Vagina (tissue), 2 donors: Measurements from ENCODE around the gene SLC25A26.

Source experiments
- CTCF ChIP-seq, 3 experiments: fragments of 450-650 bp in 2 of 3; fragments of 200-600 bp in 1 of 3; sonication (generic) in 1 of 3; IDR thresholded peaks; one replicate each; pipeline ENCODE4 v1.5.1; 2017 to 2019; ENCODE audit warnings: antibody characterized with exemption in 3 of 3, mild to moderate bottlenecking in 2 of 3, moderate library complexity in 2 of 3
- POLR2A ChIP-seq, 2 donors: fragments of 450-650 bp; IDR thresholded peaks; one replicate each; pipeline ENCODE4 v1.6.1; 2017; ENCODE audit warnings: antibody characterized with exemption in 2 of 2, mild to moderate bottlenecking in 2 of 2, moderate library complexity in 2 of 2
- POLR2AphosphoS5 ChIP-seq, 2 donors: sonication (generic); formaldehyde crosslinking; IDR thresholded peaks; one replicate each; pipeline ENCODE4 v1.9.0; 2017; ENCODE audit warnings: antibody characterized with exemption in 2 of 2, mild to moderate bottlenecking in 2 of 2, low read depth in 1 of 2; ENCODE audit not compliant: insufficient read depth in 1 of 2

GRCh38 chr3:66361356-66361755 lies 140.6 kb downstream of the SLC25A26 start:
- TF ChIP-seq CTCF (IDR thresholded peaks at IDR 0.05) = no peak
- TF ChIP-seq POLR2AphosphoS5 (IDR thresholded peaks at IDR 0.05; ENCODE audit: insufficient read depth in 1 of 2, low read depth in 1 of 2) = no peak
- no peak for TF ChIP-seq POLR2A (IDR thresholded peaks at IDR 0.05)
